Measurements from ENCODE around the gene DENND1A.
"Not testable (repeated sequence)": the region's sequence is repeated elsewhere in the genome, so short reads cannot be mapped to it uniquely, and the experiment has no call there.

DENND1A gene

GRCh38 chr9:123335193-123335985, 594.5 kb downstream of the DENND1A start:
- Histone ChIP-seq H3K27ac (ENCODE audit: low read length) (peak overlapping the region; percentile 49), H3K4me3 (ENCODE audit: low read length in 2 of 2) (no peak overlapping the region), H3K9ac (ENCODE audit: low read length in 2 of 2) (peak overlapping the region in 1 of 2 donors; percentile 5), H3K9me3 (ENCODE audit: control insufficient read depth in 2 of 2, low read length in 2 of 2) (no peaks in the 10 kb centered on the region), H3K4me1 (ENCODE audit: control insufficient read depth, insufficient read depth, low read length) (peaks cover 25% of the 10 kb centered on the region), H3K27me3 (ENCODE audit: control insufficient read depth in 1 of 2, insufficient read depth in 2 of 2, low read length in 2 of 2) (no peaks in the 10 kb centered on the region), H3K36me3 (ENCODE audit: control insufficient read depth in 2 of 2, insufficient read depth in 2 of 2, low read length in 2 of 2) (no peaks in the 10 kb centered on the region)

DNA sequence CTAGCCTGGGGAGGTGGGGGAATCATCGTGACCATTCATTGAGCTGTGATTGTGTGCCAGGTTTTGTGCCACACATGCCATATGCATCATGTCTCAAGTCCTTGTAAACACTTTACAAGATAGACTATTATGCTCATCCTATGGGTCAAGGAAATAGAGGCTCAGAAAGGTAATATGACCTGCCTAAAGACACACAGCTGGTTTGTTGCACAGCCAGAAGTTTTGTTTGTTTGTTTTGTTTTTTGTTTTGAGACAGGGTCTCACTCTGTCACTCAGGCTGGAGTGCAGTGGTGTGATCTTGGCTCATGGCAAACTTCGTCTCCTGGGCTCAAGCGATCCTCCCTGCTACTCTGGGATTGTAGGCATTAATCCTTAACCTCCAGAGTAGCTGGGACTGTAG, 595.3 kb downstream of the DENND1A start:
- H3K27ac ChIP-seq (ENCODE audit: low read length) = no peak overlapping the region
- no peaks in the 10 kb centered on the region for H3K27me3 ChIP-seq (ENCODE audit: control insufficient read depth in 1 of 2, insufficient read depth in 2 of 2, low read length in 2 of 2)
- H3K9me3 ChIP-seq (ENCODE audit: control insufficient read depth in 2 of 2, low read length in 2 of 2) = no peaks in the 10 kb centered on the region
- peaks cover 18% of the 10 kb centered on the region for H3K4me1 ChIP-seq (ENCODE audit: control insufficient read depth, insufficient read depth, low read length)
- no peak overlapping the region for H3K4me3 ChIP-seq (ENCODE audit: low read length in 2 of 2)
- no peaks in the 10 kb centered on the region for H3K36me3 ChIP-seq (ENCODE audit: control insufficient read depth in 2 of 2, insufficient read depth in 2 of 2, low read length in 2 of 2)
- H3K9ac ChIP-seq (ENCODE audit: low read length in 2 of 2) = no peak overlapping the region

- not testable (repeated sequence) for H3K27ac ChIP-seq (ENCODE audit: low read length); H3K36me3 ChIP-seq (ENCODE audit: control insufficient read depth in 2 of 2, insufficient read depth in 2 of 2, low read length in 2 of 2); H3K4me3 ChIP-seq (ENCODE audit: low read length in 2 of 2); H3K9ac ChIP-seq (ENCODE audit: low read length in 2 of 2); H3K9me3 ChIP-seq (ENCODE audit: control insufficient read depth in 2 of 2, low read length in 2 of 2); H3K27me3 ChIP-seq (ENCODE audit: control insufficient read depth in 1 of 2, insufficient read depth in 2 of 2, low read length in 2 of 2)
- peaks cover 11% of the 10 kb centered on the region for H3K4me1 ChIP-seq (ENCODE audit: control insufficient read depth, insufficient read depth, low read length)
Observed at GRCh38 chr9:123333058-123333669, 596.8 kb downstream of the DENND1A start.

DNA sequence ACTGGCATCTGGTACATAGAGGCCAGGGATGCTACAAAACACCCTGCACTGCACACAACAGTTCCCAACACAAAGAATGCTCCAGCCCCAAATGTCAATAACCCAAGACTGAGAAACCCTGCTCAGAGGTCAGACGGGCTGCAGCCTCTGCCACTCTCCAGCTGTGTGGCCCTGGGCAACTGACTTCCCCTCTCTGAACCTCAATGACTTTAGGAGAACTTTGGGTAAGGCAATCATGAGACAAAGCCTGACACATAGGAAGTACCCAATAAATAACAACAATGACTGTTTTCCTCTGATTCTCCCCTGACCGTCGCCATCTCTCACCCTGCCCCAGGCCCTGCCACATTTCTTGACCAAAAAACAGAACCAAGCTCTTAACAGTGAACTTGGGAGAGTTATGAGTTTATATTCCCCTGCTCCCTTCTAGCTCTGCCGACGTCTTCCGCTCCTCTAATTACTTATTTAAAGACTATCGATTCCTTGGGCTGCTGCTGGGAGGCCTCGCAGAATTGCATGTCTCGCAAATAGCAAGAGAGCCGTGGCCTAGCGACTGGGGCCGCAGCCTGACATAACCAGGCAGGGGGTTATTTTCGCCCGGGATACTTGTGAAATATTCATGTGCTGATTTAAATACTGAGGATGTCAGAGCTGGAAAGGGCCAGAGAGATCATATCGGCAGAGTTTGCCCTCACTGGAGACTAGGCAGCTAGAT, 598.4 kb downstream of the DENND1A start:
- no peaks in the 10 kb centered on the region for H3K9me3 ChIP-seq (ENCODE audit: control insufficient read depth in 2 of 2, low read length in 2 of 2)
- no peak overlapping the region for H3K9ac ChIP-seq (ENCODE audit: low read length in 2 of 2)
- no peak overlapping the region for H3K27ac ChIP-seq (ENCODE audit: low read length)
- H3K4me3 ChIP-seq (ENCODE audit: low read length in 2 of 2) = no peak overlapping the region
- H3K4me1 ChIP-seq (ENCODE audit: control insufficient read depth, insufficient read depth, low read length) = peaks cover 14% of the 10 kb centered on the region
- no peaks in the 10 kb centered on the region for H3K27me3 ChIP-seq (ENCODE audit: control insufficient read depth in 1 of 2, insufficient read depth in 2 of 2, low read length in 2 of 2)
- H3K36me3 ChIP-seq (ENCODE audit: control insufficient read depth in 2 of 2, insufficient read depth in 2 of 2, low read length in 2 of 2) = no peaks in the 10 kb centered on the region
